A549 treated with AZD9567 at 1 μM for 4 hours (cell line): Measurements from ENCODE around the gene ADCY7. TPM values are rescaled to one million over a fixed set of nuclear protein-coding genes. Genes with fewer than 3 reads are reported as not detected.

ENCODE experiments used
- total RNA-seq: library from RNA; stranded (reverse); fragments of 200-300 nt; extraction: Qiagen RNA extraction; gene quantifications from 5 replicates; pipeline ENCODE4 v1.2.3, GENCODE V29; 2022; ENCODE audit not compliant: insufficient read depth

ADCY7 gene
- total RNA-seq = 10.0 to 15.4 TPM (median 14.0 TPM) in 5 replicates

DNA sequence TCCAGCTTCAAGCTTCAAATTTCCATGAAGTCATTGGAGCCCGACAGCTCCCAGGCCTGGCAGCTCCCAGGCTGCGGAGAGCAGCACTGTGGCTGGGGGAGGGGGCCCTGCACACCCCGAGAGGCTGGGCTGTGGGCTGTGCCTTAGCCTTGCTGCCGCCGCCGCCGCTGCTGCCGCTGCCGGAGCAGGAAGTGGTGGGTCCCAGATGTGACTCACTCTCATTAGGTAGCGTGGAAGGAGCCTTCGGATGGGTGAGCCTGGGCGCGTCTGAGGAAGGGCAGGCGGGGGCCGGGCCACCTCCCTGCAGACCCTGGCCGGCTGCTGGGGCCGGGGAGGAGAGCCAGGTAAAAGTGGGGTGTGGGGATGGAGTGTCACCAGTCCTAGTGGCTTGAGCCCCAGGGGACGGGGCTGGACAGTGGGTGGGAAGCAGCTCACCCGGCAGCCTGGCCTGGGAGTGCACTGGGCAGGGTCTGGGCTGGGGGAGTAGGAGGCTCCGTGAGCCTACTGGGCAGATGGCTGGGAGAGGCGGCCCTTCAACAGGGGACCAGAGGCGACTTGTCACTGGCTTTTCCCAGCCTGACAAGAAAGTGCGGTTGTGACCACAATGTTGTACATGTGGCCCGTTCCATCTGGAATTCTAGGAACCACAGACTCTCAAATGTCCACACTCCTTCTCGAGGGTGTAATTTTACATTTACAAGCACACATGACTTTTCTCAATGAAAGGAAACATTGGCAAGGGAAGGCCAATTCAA is at the start of gene ADCY7:
ADCY7 (plus strand) TSS at position 215 of the 755 bp plus-strand sequence. CDS start 21,629 bp downstream, outside the sequence.

Other genes starting within 250 kb of the ADCY7 start
- gene CNEP1R1, start 241.3 kb upstream of the ADCY7 start, total RNA-seq = 16.8 to 23.1 TPM (median 21.5 TPM) in 5 replicates
- gene HEATR3, start 200.6 kb upstream of the ADCY7 start, total RNA-seq = 13.6 to 15.7 TPM (median 14.7 TPM) in 5 replicates
- 10.5 to 12.8 TPM (median 11.7 TPM) in 5 replicates for gene TENT4B, start 113.2 kb upstream of the ADCY7 start, total RNA-seq
- gene BRD7, start 102.4 kb downstream of the ADCY7 start, total RNA-seq = 53.1 to 74.9 TPM (median 59.6 TPM) in 5 replicates